Fibroblast of mammary gland (primary cell): Measurements from ENCODE around the gene LYZL6.

Experiments used
- DNase-seq: peaks from one replicate; pipeline ENCODE4 v3.0.0-alpha.2; 2010; ENCODE audit warnings: low read depth
- H3K4me3 ChIP-seq: 2 replicates; pipeline ENCODE4 v1.5.1; 2011; ENCODE audit warnings: low read depth, mild to moderate bottlenecking, low read length, moderate library complexity; ENCODE audit not compliant: control insufficient read depth
- TF ChIP-seq, protein P1 (sequence below): conservative IDR thresholded peaks from 2 replicates; pipeline ENCODE4 v1.5.1; 2011; ENCODE audit warnings: low read depth, low read length, inconsistent platforms; ENCODE audit not compliant: control insufficient read depth, insufficient read depth

LYZL6 gene

GRCh38 chr17:35943537-35943936 lies at the start of gene LYZL6:
TSS of gene LYZL6 (minus strand) at chr17:35943713. CDS start at chr17:35939356, 4,357 bp downstream.
- TF ChIP-seq, protein P1, sequence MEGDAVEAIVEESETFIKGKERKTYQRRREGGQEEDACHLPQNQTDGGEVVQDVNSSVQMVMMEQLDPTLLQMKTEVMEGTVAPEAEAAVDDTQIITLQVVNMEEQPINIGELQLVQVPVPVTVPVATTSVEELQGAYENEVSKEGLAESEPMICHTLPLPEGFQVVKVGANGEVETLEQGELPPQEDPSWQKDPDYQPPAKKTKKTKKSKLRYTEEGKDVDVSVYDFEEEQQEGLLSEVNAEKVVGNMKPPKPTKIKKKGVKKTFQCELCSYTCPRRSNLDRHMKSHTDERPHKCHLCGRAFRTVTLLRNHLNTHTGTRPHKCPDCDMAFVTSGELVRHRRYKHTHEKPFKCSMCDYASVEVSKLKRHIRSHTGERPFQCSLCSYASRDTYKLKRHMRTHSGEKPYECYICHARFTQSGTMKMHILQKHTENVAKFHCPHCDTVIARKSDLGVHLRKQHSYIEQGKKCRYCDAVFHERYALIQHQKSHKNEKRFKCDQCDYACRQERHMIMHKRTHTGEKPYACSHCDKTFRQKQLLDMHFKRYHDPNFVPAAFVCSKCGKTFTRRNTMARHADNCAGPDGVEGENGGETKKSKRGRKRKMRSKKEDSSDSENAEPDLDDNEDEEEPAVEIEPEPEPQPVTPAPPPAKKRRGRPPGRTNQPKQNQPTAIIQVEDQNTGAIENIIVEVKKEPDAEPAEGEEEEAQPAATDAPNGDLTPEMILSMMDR = no peak
- H3K4me3 ChIP-seq = no peak within 1 kb of the TSS
- no peak for DNase-seq

GRCh38 chr17:35991075-35991474 lies 47.6 kb upstream of the LYZL6 start:
- no peak for DNase-seq
- H3K4me3 ChIP-seq = no peak overlapping the region
- TF ChIP-seq, protein P1 = no peak

GRCh38 chr17:35988164-35988563 lies 44.7 kb upstream of the LYZL6 start:
- DNase-seq = no peak
- TF ChIP-seq, protein P1 = no peak
- H3K4me3 ChIP-seq = no peak overlapping the region

GRCh38 chr17:35986643-35987042 lies 43.1 kb upstream of the LYZL6 start, which contains the start of gene CCL14:
TSS of gene CCL14 (minus strand) at chr17:35986729. CDS start at chr17:35986649, 80 bp downstream.
- TF ChIP-seq, protein P1 = no peak
- H3K4me3 ChIP-seq = no peak within 1 kb of the TSS
- DNase-seq = no peak

DNA sequence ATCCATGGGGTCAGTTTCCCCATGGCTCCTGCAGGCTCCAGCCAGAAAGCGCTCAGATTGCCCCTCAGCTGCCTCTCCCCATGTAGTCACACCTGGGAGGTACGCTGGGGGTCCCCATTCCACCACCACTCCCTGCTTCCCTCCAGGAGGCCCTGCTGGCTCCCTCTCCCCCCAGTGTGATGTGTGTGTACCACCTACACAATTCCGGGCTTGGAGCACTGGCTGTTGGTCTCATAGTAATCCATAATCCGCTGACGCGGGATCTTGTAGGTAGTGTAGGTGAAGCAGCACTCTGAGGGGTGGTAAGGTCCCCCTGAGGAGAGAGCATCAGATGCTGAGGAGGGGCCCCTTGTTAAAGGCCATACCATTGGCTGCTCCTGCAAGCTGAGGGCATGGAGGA lies 40.6 kb upstream of the LYZL6 start:
- TF ChIP-seq, protein P1 = no peak
- H3K4me3 ChIP-seq = no peak overlapping the region
- DNase-seq = no peak

GRCh38 chr17:35982409-35983191 lies 39.1 kb upstream of the LYZL6 start:
- TF ChIP-seq, protein P1 = no peak
- DNase-seq = no peak

More at GRCh38 chr17:35982409-35983191, 39.1 kb upstream of the LYZL6 start:
- no peak overlapping the region for H3K4me3 ChIP-seq
